HEK293T (cell line): ENCODE results near the gene SEZ6.

Source experiments
- CTCF ChIA-PET: fragments of 350-600 bp; formaldehyde crosslinking; extraction: SDS; loops from one replicate; lab custom pipeline; 2021; ENCODE audit warnings: antibody characterized with exemption, inconsistent platforms; lab: Yijun Ruan, JAX
- POLR2A ChIA-PET: fragments of 350-600 bp; formaldehyde crosslinking; extraction: SDS; loops from one replicate; lab custom pipeline; 2020; ENCODE audit warnings: antibody characterized with exemption, inconsistent platforms; lab: Yijun Ruan, JAX
- DNase-seq: peaks from one replicate; pipeline ENCODE4 v3.0.0; 2012; ENCODE audit warnings: mixed read lengths; ENCODE audit errors: extremely low spot score
- ARNT ChIP-seq: fragments of 450-650 bp; IDR thresholded peaks from 2 replicates; pipeline ENCODE4 v1.6.1; 2017; ENCODE audit warnings: mild to moderate bottlenecking
- BHLHE40 ChIP-seq: fragments of 450-650 bp; IDR thresholded peaks from 2 replicates; pipeline ENCODE4 v1.6.1; 2016; ENCODE audit warnings: mild to moderate bottlenecking, moderate library complexity, borderline replicate concordance
- CTBP1 ChIP-seq: fragments of 450-650 bp; IDR thresholded peaks from 2 replicates; pipeline ENCODE4 v1.6.1; 2016; ENCODE audit warnings: borderline replicate concordance
- ELF4 ChIP-seq: fragments of 450-650 bp; IDR thresholded peaks from 2 replicates; pipeline ENCODE4 v1.6.1; 2017; ENCODE audit warnings: antibody characterized with exemption
- FOXA1 ChIP-seq: fragments of 450-650 bp; IDR thresholded peaks from 2 replicates; pipeline ENCODE4 v1.6.1; 2016; ENCODE audit warnings: mild to moderate bottlenecking
- FOXK2 ChIP-seq: fragments of 450-650 bp; IDR thresholded peaks from 2 replicates; pipeline ENCODE4 v1.6.1; 2016; ENCODE audit warnings: mild to moderate bottlenecking
- FOXM1 ChIP-seq: fragments of 450-650 bp; IDR thresholded peaks from 2 replicates; pipeline ENCODE4 v1.6.1; 2017; ENCODE audit warnings: mild to moderate bottlenecking, borderline replicate concordance
- HDGF ChIP-seq: fragments of 450-650 bp; IDR thresholded peaks from 2 replicates; pipeline ENCODE4 v1.6.1; 2017; ENCODE audit warnings: antibody characterized with exemption, borderline replicate concordance
- L3MBTL2 ChIP-seq: fragments of 450-650 bp; conservative IDR thresholded peaks from 2 replicates; pipeline ENCODE4 v1.6.1; 2016; ENCODE audit warnings: mild to moderate bottlenecking
- LEF1 ChIP-seq: fragments of 450-650 bp; IDR thresholded peaks from 2 replicates; pipeline ENCODE4 v1.6.1; 2017; ENCODE audit warnings: mild to moderate bottlenecking, borderline replicate concordance
- NFRKB ChIP-seq: fragments of 450-650 bp; IDR thresholded peaks from 2 replicates; pipeline ENCODE4 v1.6.1; 2016; ENCODE audit warnings: mild to moderate bottlenecking, moderate library complexity
- PKNOX1 ChIP-seq: fragments of 450-650 bp; IDR thresholded peaks from 2 replicates; pipeline ENCODE4 v1.6.1; 2016
- SP1 ChIP-seq: fragments of 450-650 bp; IDR thresholded peaks from 2 replicates; pipeline ENCODE4 v1.6.1; 2017
- SUZ12 ChIP-seq: fragments of 450-650 bp; IDR thresholded peaks from 2 replicates; pipeline ENCODE4 v1.6.1; 2016; ENCODE audit warnings: mild to moderate bottlenecking
- TARDBP ChIP-seq: fragments of 450-650 bp; IDR thresholded peaks from 2 replicates; pipeline ENCODE4 v1.6.1; 2016
- ZNF384 ChIP-seq: fragments of 450-650 bp; IDR thresholded peaks from 2 replicates; pipeline ENCODE4 v1.6.1; 2016

The SEZ6 gene

GRCh38 chr17:29043539-29044145, 37.8 kb upstream of the SEZ6 start:
- ChIA-PET POLR2A (no interaction called here), CTCF (no interaction called here)
- TF ChIP-seq ELF4, result no peak
- TF ChIP-seq L3MBTL2, result no peak
- TF ChIP-seq SUZ12, result no peak
- TF ChIP-seq LEF1, result no peak
- TF ChIP-seq FOXM1, result no peak
- no peak for TF ChIP-seq TARDBP
- TF ChIP-seq BHLHE40, result no peak
- no peak for TF ChIP-seq PKNOX1
- TF ChIP-seq CTBP1, result no peak
- no peak for DNase-seq

GRCh38 chr17:29042679-29043538, 37.1 kb upstream of the SEZ6 start, which contains the start of gene PIPOX:
TSS of gene PIPOX (plus strand) at chr17:29043141. CDS start at chr17:29043226, 85 bp downstream.
- ChIA-PET CTCF (no interaction called here), POLR2A (no interaction called here)
- peak; percentile 54 for DNase-seq
- no peak for TF ChIP-seq FOXM1
- TF ChIP-seq TARDBP, result no peak
- TF ChIP-seq PKNOX1, result no peak
- TF ChIP-seq SP1, result no peak
- no peak for TF ChIP-seq L3MBTL2
- TF ChIP-seq FOXK2, result no peak
- TF ChIP-seq LEF1, result no peak

GRCh38 chr17:29042026-29042678, 36.3 kb upstream of the SEZ6 start:
- ChIA-PET CTCF (interaction anchor here (0.6 kb wide), 1 partner anchor 33 kb away, joined by 3 read pairs; no protein-coding TSS in a partner anchor), POLR2A (no interaction called here)
- TF ChIP-seq ELF4, result no peak
- TF ChIP-seq BHLHE40, result no peak
- TF ChIP-seq PKNOX1, result no peak
- no peak for TF ChIP-seq FOXM1
- no peak for TF ChIP-seq HDGF
- no peak for TF ChIP-seq TARDBP
- no peak for TF ChIP-seq ARNT
- no peak for TF ChIP-seq ZNF384
- TF ChIP-seq FOXA1, result no peak
- no peak for TF ChIP-seq NFRKB
- TF ChIP-seq SUZ12, result no peak
- TF ChIP-seq LEF1, result no peak
- TF ChIP-seq L3MBTL2, result no peak
- no peak for TF ChIP-seq SP1
- TF ChIP-seq FOXK2, result no peak
- no peak for TF ChIP-seq CTBP1
- no peak for DNase-seq

GRCh38 chr17:29041571-29041970, 35.7 kb upstream of the SEZ6 start:
- POLR2A ChIA-PET, result no interaction called here
- DNase-seq, result no peak
- TF ChIP-seq FOXA1, result no peak
- TF ChIP-seq BHLHE40, result no peak
- no peak for TF ChIP-seq L3MBTL2
- no peak for TF ChIP-seq SUZ12
- TF ChIP-seq NFRKB, result no peak
- TF ChIP-seq ZNF384, result no peak
- TF ChIP-seq SP1, result no peak
- TF ChIP-seq TARDBP, result no peak
- no peak for TF ChIP-seq ELF4
- TF ChIP-seq ARNT, result no peak
- no peak for TF ChIP-seq HDGF
- TF ChIP-seq FOXK2, result no peak
- CTCF ChIA-PET, result interaction anchor here (0.6 kb wide), 1 partner anchor 32 kb away, joined by 3 read pairs; no protein-coding TSS in a partner anchor

GRCh38 chr17:29041091-29041490, 35.3 kb upstream of the SEZ6 start:
- CTCF ChIA-PET, result no interaction called here
- DNase-seq, result no peak
- no peak for TF ChIP-seq ZNF384
- TF ChIP-seq SUZ12, result no peak
- TF ChIP-seq SP1, result no peak
- TF ChIP-seq PKNOX1, result no peak
- no peak for TF ChIP-seq NFRKB
- TF ChIP-seq LEF1, result no peak
- no peak for TF ChIP-seq TARDBP
- no peak for TF ChIP-seq FOXK2
- TF ChIP-seq FOXA1, result no peak
- TF ChIP-seq CTBP1, result no peak
- no peak for TF ChIP-seq FOXM1
- TF ChIP-seq BHLHE40, result no peak
- no peak for TF ChIP-seq L3MBTL2
- TF ChIP-seq ARNT, result no peak
- POLR2A ChIA-PET, result no interaction called here
